ENCODE results near the gene CDK1.

DNA sequence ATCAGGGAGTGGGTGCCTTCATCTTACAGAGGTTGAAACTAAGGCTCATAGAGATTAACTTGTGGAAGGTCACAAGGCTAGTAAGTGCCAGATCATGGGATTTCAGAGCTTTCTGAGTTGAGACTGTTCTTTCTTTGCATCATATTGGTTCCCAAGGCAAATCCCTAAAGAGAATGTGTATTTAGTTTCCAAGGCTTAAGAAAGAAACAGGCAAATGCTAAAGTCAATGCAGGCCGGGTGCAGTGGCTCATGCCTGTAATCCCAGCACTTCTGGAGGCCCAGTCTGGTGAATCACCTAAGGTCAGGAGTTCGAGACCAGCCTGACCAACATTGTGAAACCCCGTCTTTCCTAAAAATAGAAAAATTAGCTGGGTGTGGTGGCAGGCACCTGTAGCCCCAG is 19.8 kb downstream of the CDK1 start:
- TF ChIP-seq, protein P1, sequence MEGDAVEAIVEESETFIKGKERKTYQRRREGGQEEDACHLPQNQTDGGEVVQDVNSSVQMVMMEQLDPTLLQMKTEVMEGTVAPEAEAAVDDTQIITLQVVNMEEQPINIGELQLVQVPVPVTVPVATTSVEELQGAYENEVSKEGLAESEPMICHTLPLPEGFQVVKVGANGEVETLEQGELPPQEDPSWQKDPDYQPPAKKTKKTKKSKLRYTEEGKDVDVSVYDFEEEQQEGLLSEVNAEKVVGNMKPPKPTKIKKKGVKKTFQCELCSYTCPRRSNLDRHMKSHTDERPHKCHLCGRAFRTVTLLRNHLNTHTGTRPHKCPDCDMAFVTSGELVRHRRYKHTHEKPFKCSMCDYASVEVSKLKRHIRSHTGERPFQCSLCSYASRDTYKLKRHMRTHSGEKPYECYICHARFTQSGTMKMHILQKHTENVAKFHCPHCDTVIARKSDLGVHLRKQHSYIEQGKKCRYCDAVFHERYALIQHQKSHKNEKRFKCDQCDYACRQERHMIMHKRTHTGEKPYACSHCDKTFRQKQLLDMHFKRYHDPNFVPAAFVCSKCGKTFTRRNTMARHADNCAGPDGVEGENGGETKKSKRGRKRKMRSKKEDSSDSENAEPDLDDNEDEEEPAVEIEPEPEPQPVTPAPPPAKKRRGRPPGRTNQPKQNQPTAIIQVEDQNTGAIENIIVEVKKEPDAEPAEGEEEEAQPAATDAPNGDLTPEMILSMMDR (IDR thresholded peaks at IDR 0.05), result no peak
- no peak for TF ChIP-seq EZH2 (IDR thresholded peaks at IDR 0.05; ENCODE audit: borderline replicate concordance, insufficient read depth, low read depth, low read length, poor library complexity, severe bottlenecking)

Measured in B cell (primary cell).